Mesenchymal stem cell (in vitro differentiated cells and primary cell): Measurements from ENCODE around the gene KCNQ5.

ENCODE experiments used
- DNase-seq: peaks from one replicate; pipeline ENCODE4 v3.0.0-alpha.2; 2013
- H2AFZ ChIP-seq: one replicate; pipeline ENCODE4 v1.6.1; 2013; ENCODE audit warnings: low read depth, mild to moderate bottlenecking, control low read depth, inconsistent platforms, low read length, moderate library complexity
- H2AK5ac ChIP-seq: 2 replicates; pipeline ENCODE4 v1.6.1; 2013; ENCODE audit warnings: low read length, moderate library complexity, mild to moderate bottlenecking, inconsistent platforms; ENCODE audit not compliant: severe bottlenecking
- H2BK120ac ChIP-seq: one replicate; pipeline ENCODE4 v1.6.1; 2013; ENCODE audit warnings: low read depth, mild to moderate bottlenecking, inconsistent platforms, low read length, moderate library complexity
- H2BK12ac ChIP-seq, 2 experiments: one replicate each; pipeline ENCODE4 v1.6.1; 2013; ENCODE audit warnings: inconsistent platforms in 2 of 2, low read length in 2 of 2, mild to moderate bottlenecking in 2 of 2, moderate library complexity in 2 of 2, control low read depth in 1 of 2
- H2BK15ac ChIP-seq: one replicate; pipeline ENCODE4 v1.6.1; 2013; ENCODE audit warnings: mild to moderate bottlenecking, low read depth, inconsistent platforms; ENCODE audit not compliant: poor library complexity, severe bottlenecking
- H2BK5ac ChIP-seq: 2 replicates; pipeline ENCODE4 v1.6.1; 2013; ENCODE audit warnings: low read depth, mild to moderate bottlenecking, low read length, control low read depth, inconsistent platforms; ENCODE audit not compliant: poor library complexity, severe bottlenecking
- H3K14ac ChIP-seq, 2 experiments: one replicate each; pipeline ENCODE4 v1.6.1; 2013; ENCODE audit warnings: inconsistent platforms in 2 of 2, low read length in 2 of 2, control low read depth in 1 of 2, mild to moderate bottlenecking in 1 of 2, moderate library complexity in 1 of 2
- H3K18ac ChIP-seq, 2 experiments: one replicate each; pipeline ENCODE4 v1.6.1; 2013; ENCODE audit warnings: inconsistent platforms in 2 of 2, low read length in 2 of 2, control low read depth in 1 of 2, low read depth in 1 of 2, mild to moderate bottlenecking in 1 of 2
- H3K23ac ChIP-seq, 2 experiments: one replicate each; pipeline ENCODE4 v1.6.1; 2013; ENCODE audit warnings: inconsistent platforms in 2 of 2, low read length in 2 of 2, mild to moderate bottlenecking in 2 of 2, moderate library complexity in 2 of 2, control low read depth in 1 of 2
- H3K27ac ChIP-seq: 2 replicates; pipeline ENCODE4 v1.5.1; 2013; ENCODE audit warnings: mild to moderate bottlenecking, moderate library complexity, low read length, control low read depth, inconsistent platforms; ENCODE audit not compliant: poor library complexity, severe bottlenecking
- H3K27me3 ChIP-seq, 2 experiments: 2 replicates each; pipeline versions ENCODE4 v1.6.1 to v1.7.0; 2013; ENCODE audit warnings: low read length in 2 of 2, mild to moderate bottlenecking in 2 of 2, moderate library complexity in 2 of 2, control low read depth in 1 of 2, inconsistent platforms in 1 of 2; ENCODE audit not compliant: control insufficient read depth in 1 of 2, insufficient read depth in 1 of 2
- H3K36me3 ChIP-seq, 2 experiments: 2 replicates each; pipeline versions ENCODE4 v1.6.1 to v1.7.0; 2013; ENCODE audit warnings: low read length in 2 of 2, control low read depth in 1 of 2, inconsistent platforms in 1 of 2, low read depth in 1 of 2, mild to moderate bottlenecking in 1 of 2; ENCODE audit not compliant: insufficient read depth in 2 of 2, control insufficient read depth in 1 of 2
- H3K4ac ChIP-seq, 2 experiments: one replicate each; pipeline ENCODE4 v1.6.1; 2013; ENCODE audit warnings: inconsistent platforms in 2 of 2, low read length in 2 of 2, mild to moderate bottlenecking in 2 of 2, moderate library complexity in 2 of 2, control low read depth in 1 of 2, low read depth in 1 of 2
- H3K4me1 ChIP-seq: 2 replicates; pipeline ENCODE4 v1.6.1; 2013; ENCODE audit warnings: low read depth, low read length, control low read depth; ENCODE audit not compliant: control insufficient read depth, insufficient read depth
- H3K4me2 ChIP-seq: 2 replicates; pipeline ENCODE4 v1.6.1; 2013; ENCODE audit warnings: low read length, mild to moderate bottlenecking, inconsistent platforms; ENCODE audit not compliant: poor library complexity, severe bottlenecking
- H3K4me3 ChIP-seq, 2 experiments: 2 replicates each; pipeline versions ENCODE4 v1.5.1 to v1.7.0; 2013; ENCODE audit warnings: low read length in 2 of 2, mild to moderate bottlenecking in 2 of 2, control low read depth in 1 of 2, low read depth in 1 of 2; ENCODE audit not compliant: insufficient read depth in 1 of 2
- H3K79me1 ChIP-seq: replicated peaks from 2 replicates; pipeline ENCODE4 v1.6.1; 2013; ENCODE audit warnings: mild to moderate bottlenecking, control low read depth, low read length, inconsistent platforms; ENCODE audit not compliant: poor library complexity, severe bottlenecking
- H3K9ac ChIP-seq: 2 replicates; pipeline ENCODE4 v1.7.0; 2013; ENCODE audit warnings: mild to moderate bottlenecking, low read length, moderate library complexity
- H3K9me3 ChIP-seq: 2 replicates; pipeline ENCODE4 v1.7.0; 2013; ENCODE audit warnings: mild to moderate bottlenecking, low read length; ENCODE audit not compliant: control insufficient read depth
- H4K8ac ChIP-seq: one replicate; pipeline ENCODE4 v1.6.1; 2013; ENCODE audit warnings: inconsistent platforms, mild to moderate bottlenecking, low read length, moderate library complexity
- H4K91ac ChIP-seq: one replicate; pipeline ENCODE4 v1.6.1; 2013; ENCODE audit warnings: mild to moderate bottlenecking, low read length, inconsistent platforms
- WGBS: methylation state at CpG from one replicate; pipeline ENCODE4 v1.1.7; 2013; ENCODE audit warnings: mixed read lengths; 5-methylcytosine and 5-hydroxymethylcytosine counted together

The KCNQ5 gene

DNA sequence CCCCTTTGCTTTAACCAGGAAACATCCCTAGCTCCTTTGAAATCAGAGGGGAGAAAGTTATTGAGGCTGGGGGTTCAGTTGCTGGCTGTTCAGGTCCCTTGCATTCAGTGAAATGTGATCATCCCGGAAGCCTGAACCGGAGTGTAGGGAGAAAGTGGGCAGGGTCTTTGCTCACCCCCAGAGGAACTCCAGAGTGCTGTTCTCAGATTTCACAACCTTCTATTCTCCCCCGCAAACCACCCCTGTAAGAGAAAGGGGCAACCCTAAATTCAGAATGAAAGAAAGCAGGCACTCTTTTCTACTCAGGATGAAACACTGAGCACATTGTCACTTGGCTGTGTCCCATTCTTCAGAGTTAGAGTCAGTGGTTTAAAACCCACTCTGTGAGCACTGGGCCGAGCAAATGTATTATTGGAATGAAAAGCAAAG is 463.6 kb downstream of the KCNQ5 start:
- Histone ChIP-seq H3K9ac (no peak overlapping the region), H4K8ac (no peak overlapping the region), H3K23ac (no peak overlapping the region), H3K36me3 (no peaks in the 10 kb centered on the region), H3K9me3 (no peaks in the 10 kb centered on the region), H3K4ac (no peak overlapping the region), H2AK5ac (no peak overlapping the region), H2BK5ac (no peak overlapping the region), H3K14ac (no peak overlapping the region), H3K4me3 (no peak overlapping the region), H3K27ac (no peak overlapping the region), H3K4me2 (no peak overlapping the region), H2AFZ (no peak overlapping the region), H3K27me3 (no peaks in the 10 kb centered on the region), H3K4me1 (no peaks in the 10 kb centered on the region), H2BK15ac (no peak overlapping the region), H3K18ac (no peak overlapping the region), H2BK12ac (no peak overlapping the region), H3K79me1 (no peaks in the 10 kb centered on the region), H2BK120ac (no peak overlapping the region), H4K91ac (no peak overlapping the region)
- WGBS, result 56% methylated on average over 4 of the region's 4 CpGs
- no peak for DNase-seq

DNA sequence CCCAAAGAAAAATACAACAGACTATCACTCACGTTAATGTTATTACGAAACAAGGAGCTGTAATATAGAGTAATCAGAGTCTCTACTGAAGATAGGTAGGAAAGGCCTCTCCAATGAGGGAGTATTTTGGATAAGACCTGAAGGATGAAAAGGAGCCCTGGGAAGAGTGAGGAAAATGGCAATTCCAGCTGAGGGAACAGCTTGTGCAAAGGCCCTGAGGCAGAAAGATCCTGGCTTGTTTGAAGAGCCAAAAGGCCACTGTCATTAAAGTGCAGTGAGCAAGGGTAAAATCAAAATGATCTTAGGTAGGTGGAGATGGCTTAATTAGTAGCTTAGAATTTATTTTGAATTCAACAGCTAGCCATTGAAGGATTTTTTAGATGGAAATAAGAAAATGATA is 464.9 kb downstream of the KCNQ5 start:
- Histone ChIP-seq H3K4ac (no peak overlapping the region), H2BK15ac (no peak overlapping the region), H3K4me1 (no peaks in the 10 kb centered on the region), H2AFZ (no peak overlapping the region), H3K79me1 (no peaks in the 10 kb centered on the region), H3K9ac (no peak overlapping the region), H3K36me3 (no peaks in the 10 kb centered on the region), H3K18ac (no peak overlapping the region), H3K4me2 (no peak overlapping the region), H3K27me3 (no peaks in the 10 kb centered on the region), H2BK5ac (no peak overlapping the region), H3K14ac (no peak overlapping the region), H3K27ac (no peak overlapping the region), H2BK12ac (no peak overlapping the region), H4K8ac (no peak overlapping the region), H4K91ac (no peak overlapping the region), H3K9me3 (no peaks in the 10 kb centered on the region), H3K23ac (no peak overlapping the region), H2BK120ac (no peak overlapping the region), H3K4me3 (no peak overlapping the region), H2AK5ac (no peak overlapping the region)
- 83% methylated on average over 2 of the region's 2 CpGs for WGBS
- DNase-seq, result no peak

DNA sequence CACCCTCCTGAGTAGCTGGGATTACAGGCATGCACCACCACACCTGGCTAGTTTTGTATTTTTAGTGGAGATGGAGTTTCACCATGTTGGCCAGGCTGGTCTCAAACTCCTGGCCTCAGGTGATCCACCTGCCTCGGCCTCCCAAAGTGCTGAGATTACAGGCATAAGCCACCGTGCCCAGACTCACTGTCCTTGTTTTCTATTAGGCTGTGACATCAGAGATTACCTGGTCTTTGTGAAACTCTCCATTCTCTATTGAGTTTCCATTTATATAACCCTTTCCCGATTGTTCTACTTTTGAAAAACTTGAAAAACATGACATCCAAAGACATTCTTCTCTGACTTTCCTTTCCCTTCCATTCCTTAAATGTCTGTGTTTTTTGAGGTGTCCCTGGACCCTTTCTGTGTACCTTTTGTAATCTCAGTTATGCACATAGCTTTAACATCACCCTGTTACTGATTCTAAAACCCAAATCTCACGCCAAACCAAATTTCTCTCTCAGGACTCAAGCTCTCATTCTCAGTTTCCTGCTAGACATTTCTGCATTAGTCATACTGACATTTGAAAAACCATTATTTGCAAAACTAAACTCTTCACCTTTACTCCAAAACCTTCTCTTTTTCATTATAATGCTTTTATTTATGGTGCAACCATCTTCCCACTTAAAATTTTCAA is 466.4 kb downstream of the KCNQ5 start:
- H2BK12ac ChIP-seq, result no peak overlapping the region
- H4K8ac ChIP-seq, result no peak overlapping the region
- no peak overlapping the region for H2BK15ac ChIP-seq
- H3K79me1 ChIP-seq, result no peaks in the 10 kb centered on the region
- no peak overlapping the region for H2BK5ac ChIP-seq
- no peak overlapping the region for H2BK120ac ChIP-seq
- H3K4me1 ChIP-seq, result no peaks in the 10 kb centered on the region
- no peak overlapping the region for H2AK5ac ChIP-seq
- no peaks in the 10 kb centered on the region for H3K36me3 ChIP-seq
- no peak overlapping the region for H3K4me3 ChIP-seq
- H3K9me3 ChIP-seq, result no peaks in the 10 kb centered on the region
- H2AFZ ChIP-seq, result no peak overlapping the region
- DNase-seq, result no peak
- no peak overlapping the region for H3K4me2 ChIP-seq
- H3K14ac ChIP-seq, result no peak overlapping the region
- 90% methylated on average over 4 of the region's 4 CpGs for WGBS
- no peak overlapping the region for H4K91ac ChIP-seq
- no peak overlapping the region for H3K9ac ChIP-seq
- H3K23ac ChIP-seq, result no peak overlapping the region
- H3K27me3 ChIP-seq, result no peaks in the 10 kb centered on the region
- no peak overlapping the region for H3K27ac ChIP-seq
- H3K4ac ChIP-seq, result no peak overlapping the region
- H3K18ac ChIP-seq, result no peak overlapping the region

DNA sequence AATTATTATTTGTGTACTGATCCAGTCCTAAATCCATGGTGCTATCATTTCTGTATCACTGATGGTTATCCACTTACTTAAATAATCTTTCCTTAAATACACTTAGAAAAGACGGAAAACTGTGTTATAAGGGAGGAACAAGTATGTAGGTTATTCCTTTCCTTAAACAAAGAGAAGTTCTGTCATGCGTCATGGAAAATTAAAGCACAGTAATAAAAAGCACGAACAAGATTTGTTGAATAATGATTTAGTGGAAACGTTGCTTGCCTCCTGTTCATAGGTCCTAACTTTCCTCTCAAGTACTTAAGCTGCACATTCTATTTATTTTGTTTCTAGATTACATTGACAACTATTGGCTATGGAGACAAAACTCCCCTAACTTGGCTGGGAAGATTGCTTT is 483.1 kb downstream of the KCNQ5 start:
- H3K27me3 ChIP-seq, result no peaks in the 10 kb centered on the region

More for the DNA sequence above, 483.1 kb downstream of the KCNQ5 start:
- Histone ChIP-seq H3K9me3 (peaks cover 2% of the 10 kb centered on the region), H3K14ac (no peak overlapping the region), H2AK5ac (no peak overlapping the region), H3K18ac (no peak overlapping the region), H2BK120ac (no peak overlapping the region), H3K79me1 (no peaks in the 10 kb centered on the region), H4K8ac (no peak overlapping the region), H3K4me2 (no peak overlapping the region), H3K23ac (no peak overlapping the region), H3K4ac (no peak overlapping the region), H2BK15ac (no peak overlapping the region), H3K27ac (no peak overlapping the region), H3K4me3 (no peak overlapping the region), H3K4me1 (no peaks in the 10 kb centered on the region), H2AFZ (no peak overlapping the region), H3K9ac (no peak overlapping the region), H3K36me3 (no peaks in the 10 kb centered on the region), H2BK5ac (no peak overlapping the region), H2BK12ac (no peak overlapping the region), H4K91ac (no peak overlapping the region)
- WGBS, result 58% methylated on average over 2 of the region's 4 CpGs
- no peak for DNase-seq
